Smooth muscle cell (in vitro differentiated cells): ENCODE measurements around the gene PRDX3. TPM values are rescaled to one million over a fixed set of nuclear protein-coding genes. Genes with fewer than 3 reads are reported as not detected.

Source experiments
- DNase-seq: peaks from one replicate; lab custom pipeline; 2025; ENCODE audit not compliant: unreplicated experiment; lab: John Stamatoyannopoulos, UW
- H2AFZ ChIP-seq: fragments of 200-600 bp; sonication (generic); 2 replicates; pipeline ENCODE4 v1.6.0; 2016; ENCODE audit warnings: antibody characterized with exemption, low read depth, mild to moderate bottlenecking
- H3F3A ChIP-seq: fragments of 200-600 bp; sonication (generic); 2 replicates; pipeline ENCODE4 v1.6.0; 2017; ENCODE audit warnings: antibody characterized with exemption, low read depth
- H3K27ac ChIP-seq: fragments of 200-600 bp; sonication (generic); 2 replicates; pipeline ENCODE4 v1.5.1; 2016; ENCODE audit warnings: low read depth, mild to moderate bottlenecking
- H3K27me3 ChIP-seq: fragments of 200-600 bp; sonication (generic); 2 replicates; pipeline ENCODE4 v1.6.1; 2016; ENCODE audit warnings: low read depth, mild to moderate bottlenecking
- H3K36me3 ChIP-seq: fragments of 200-600 bp; sonication (generic); 2 replicates; pipeline ENCODE4 v1.5.1; 2016; ENCODE audit warnings: low read depth
- H3K4me1 ChIP-seq: fragments of 200-600 bp; sonication (generic); 2 replicates; pipeline ENCODE4 v1.5.1; 2016; ENCODE audit warnings: low read depth
- H3K4me2 ChIP-seq: fragments of 200-600 bp; sonication (generic); 2 replicates; pipeline ENCODE4 v1.6.0; 2016; ENCODE audit warnings: mild to moderate bottlenecking
- H3K4me3 ChIP-seq: fragments of 200-600 bp; sonication (generic); 2 replicates; pipeline ENCODE4 v1.5.1; 2016; ENCODE audit warnings: mild to moderate bottlenecking
- H3K79me2 ChIP-seq: fragments of 200-600 bp; sonication (generic); 2 replicates; pipeline ENCODE4 v1.6.0; 2016; ENCODE audit warnings: low read depth, mild to moderate bottlenecking
- H3K9ac ChIP-seq: fragments of 200-600 bp; sonication (generic); 2 replicates; pipeline ENCODE4 v1.6.0; 2016; ENCODE audit warnings: low read depth
- H3K9me3 ChIP-seq: fragments of 200-600 bp; sonication (generic); replicated peaks from 2 replicates; pipeline ENCODE4 v1.5.1; 2016; ENCODE audit warnings: low read depth
- H4K20me1 ChIP-seq: fragments of 200-600 bp; sonication (generic); 2 replicates; pipeline ENCODE4 v1.6.0; 2016; ENCODE audit warnings: low read depth
- CTCF ChIP-seq: fragments of 200-600 bp; sonication (generic); IDR thresholded peaks from 2 replicates; pipeline ENCODE4 v1.5.1; 2017; ENCODE audit warnings: borderline replicate concordance, mild to moderate bottlenecking, antibody characterized with exemption; ENCODE audit not compliant: insufficient read depth, poor library complexity, severe bottlenecking
- WGBS: methylation state at CpG from one replicate; pipeline ENCODE4 v1.1.7; 2016; ENCODE audit warnings: low lambda C conversion rate; 5-methylcytosine and 5-hydroxymethylcytosine counted together
- polyA plus RNA-seq: library from polyadenylated mRNA; unstranded; fragments of >200 nt; fragmentation: Nextera tagmentation; extraction: Ambion mirVana; gene quantifications from 2 replicates; pipeline ENCODE4 v1.2.1, GENCODE V29; 2016
- total RNA-seq: library from RNA; depleted of rRNA; stranded (reverse); fragments of >200 nt; gene quantifications from 2 replicates; pipeline ENCODE4 v1.2.3, GENCODE V29; 2014

The PRDX3 gene
- total and polyA plus RNA-seq, 2 experiments from 2014 or later = 123 to 156 TPM

DNA sequence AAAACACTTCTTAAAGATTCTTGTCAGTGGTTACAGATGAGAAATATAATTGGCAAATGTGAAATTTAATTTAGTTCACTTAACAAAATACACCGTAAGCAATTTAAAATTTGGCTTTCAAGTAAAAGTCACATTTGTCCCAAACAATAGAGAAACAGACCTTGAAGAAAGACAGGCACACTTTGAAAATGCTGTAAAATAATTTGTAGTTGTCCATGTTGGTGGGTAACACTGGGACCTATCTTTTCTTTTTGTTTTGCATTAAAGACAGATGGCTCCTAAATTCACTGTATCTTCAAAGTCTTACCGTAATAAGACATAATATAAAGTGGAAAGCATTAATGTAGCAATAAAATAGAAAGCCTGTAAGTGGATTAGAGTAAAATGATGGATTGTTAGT lies 32.0 kb upstream of the PRDX3 start:
- no peak for TF ChIP-seq CTCF
- Histone ChIP-seq H3K36me3 (no peaks in the 10 kb centered on the region), H3K9ac (peak overlapping the region; percentile 56), H2AFZ (peak overlapping the region; percentile 80), H3K9me3 (no peaks in the 10 kb centered on the region), H3K4me3 (peak overlapping the region; percentile 86), H3F3A (peaks cover 10% of the 10 kb centered on the region), H3K4me2 (peak overlapping the region; percentile 83), H3K27ac (peak overlapping the region; percentile 80), H4K20me1 (no peaks in the 10 kb centered on the region), H3K4me1 (peaks cover 46% of the 10 kb centered on the region), H3K79me2 (peaks cover 37% of the 10 kb centered on the region), H3K27me3 (no peaks in the 10 kb centered on the region)
- no peak for DNase-seq
- 69% methylated on average over 2 of the region's 2 CpGs for WGBS

DNA sequence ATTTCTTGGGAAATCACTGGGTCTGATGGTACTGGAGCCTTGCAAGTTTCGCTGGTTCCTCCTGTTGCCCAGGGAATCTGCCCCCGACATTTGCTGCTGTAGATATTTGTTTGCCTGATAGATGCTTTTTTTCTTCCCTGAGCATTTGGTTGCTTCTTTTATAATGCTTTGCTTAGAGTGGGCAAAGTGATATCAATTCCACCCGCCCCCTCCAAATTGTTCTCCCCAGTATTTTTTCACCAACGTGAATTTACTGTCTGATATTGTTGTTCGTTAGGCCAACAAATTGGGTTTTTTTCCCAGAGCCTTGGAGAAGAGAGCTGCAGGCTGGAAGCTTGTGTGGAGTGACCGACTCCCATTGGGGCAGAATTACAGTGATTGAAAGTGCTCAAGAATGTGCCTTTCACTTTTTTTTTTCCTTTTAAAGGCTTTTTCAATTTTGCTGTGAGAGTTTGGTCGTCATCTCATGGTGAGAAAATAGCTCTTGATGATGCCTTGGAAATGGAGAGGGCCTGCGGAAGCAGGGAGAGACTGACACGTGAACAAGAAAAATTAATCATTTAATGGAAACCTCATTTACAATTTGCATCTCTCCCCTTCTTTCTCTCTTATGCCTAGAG lies 31.2 kb upstream of the PRDX3 start:
- H4K20me1 ChIP-seq = no peaks in the 10 kb centered on the region
- peaks cover 37% of the 10 kb centered on the region for H3K79me2 ChIP-seq
- peaks cover 46% of the 10 kb centered on the region for H3K4me1 ChIP-seq
- H3K4me2 ChIP-seq = peak overlapping the region; percentile 83
- H3K27ac ChIP-seq = peak overlapping the region; percentile 80
- TF ChIP-seq CTCF = no peak
- H3K9ac ChIP-seq = peak overlapping the region; percentile 23
- no peaks in the 10 kb centered on the region for H3K9me3 ChIP-seq
- DNase-seq = no peak
- peak overlapping the region; percentile 86 for H3K4me3 ChIP-seq
- no peaks in the 10 kb centered on the region for H3K36me3 ChIP-seq
- WGBS = 40% methylated on average over 9 of the region's 9 CpGs
- no peaks in the 10 kb centered on the region for H3K27me3 ChIP-seq
- peaks cover 10% of the 10 kb centered on the region for H3F3A ChIP-seq
- H2AFZ ChIP-seq = peak overlapping the region; percentile 58

DNA sequence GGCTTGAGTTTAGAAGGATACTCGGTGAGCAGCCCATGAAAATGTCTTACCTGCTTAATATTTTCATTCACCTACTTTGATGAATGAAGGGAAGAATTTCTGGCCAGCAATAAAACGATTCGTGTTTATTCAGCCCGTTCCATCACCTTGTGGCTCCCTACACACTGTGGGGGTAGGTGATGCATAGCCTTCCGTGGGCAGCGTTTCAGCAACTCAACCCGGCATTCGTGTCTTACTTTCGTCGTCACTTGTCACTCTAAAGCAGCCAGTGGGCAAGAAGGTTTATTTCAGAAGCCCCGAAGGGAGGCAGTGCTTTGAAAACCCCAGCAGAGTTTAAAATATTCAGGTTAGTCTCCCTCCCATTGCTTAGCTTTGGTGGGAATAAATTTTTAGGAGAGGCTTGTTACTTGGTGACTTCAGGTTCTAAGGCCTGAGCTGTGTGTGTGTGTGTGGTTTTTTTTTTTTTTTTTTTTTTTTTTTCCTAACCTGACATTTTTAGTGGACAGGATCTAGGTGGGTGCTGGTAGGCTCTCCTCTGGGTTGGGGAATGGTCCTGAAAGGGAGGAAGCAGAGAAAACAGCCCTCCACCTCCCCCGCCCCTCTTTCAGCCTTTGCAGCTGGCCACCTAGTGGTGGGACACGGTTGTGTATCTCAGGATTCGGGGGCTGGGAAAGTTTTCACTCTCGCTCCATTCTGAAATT lies 30.6 kb upstream of the PRDX3 start:
- Histone ChIP-seq H3K9ac (peak overlapping the region; percentile 9), H3K36me3 (no peaks in the 10 kb centered on the region), H3K4me1 (peaks cover 46% of the 10 kb centered on the region), H3K4me2 (peak overlapping the region; percentile 83), H3K79me2 (peaks cover 37% of the 10 kb centered on the region), H3F3A (peaks cover 10% of the 10 kb centered on the region), H4K20me1 (no peaks in the 10 kb centered on the region), H3K27me3 (no peaks in the 10 kb centered on the region), H3K9me3 (no peaks in the 10 kb centered on the region), H2AFZ (peak overlapping the region; percentile 58), H3K27ac (peak overlapping the region; percentile 57), H3K4me3 (peak overlapping the region; percentile 86)
- 18% methylated on average over 15 of the region's 15 CpGs for WGBS
- peak; percentile 7 for DNase-seq
- TF ChIP-seq CTCF = peak; percentile 78
